Activated T-cell treated with anti-CD3 and anti-CD28 coated beads, Interleukin-2, amount 50 U/mL, for 72 hours (primary cell): ENCODE results near the gene RUFY2. TPM values are rescaled to one million over a fixed set of nuclear protein-coding genes. Genes with fewer than 3 reads are reported as not detected.

ENCODE experiments used
- ATAC-seq, 2 donors: fragments of 150-1000 bp; cut with Tn5 transposase; replicated peaks in 1 of 2; 2 replicates each; pipeline ENCODE4 v1.10.0; 2021; ENCODE audit warnings: moderate library complexity in 2 of 2, mild to moderate bottlenecking in 1 of 2
- DNase-seq, 2 donors: peaks; one replicate each; pipeline ENCODE4 v3.0.0; 2021 to 2022; ENCODE audit warnings: mixed read lengths in 1 of 2
- H3K27ac Mint-ChIP-seq: one replicate; pipeline ENCODE4 v1.8.0; 2022; ENCODE audit warnings: mild to moderate bottlenecking, moderate library complexity, mixed read lengths
- H3K27me3 Mint-ChIP-seq: one replicate; pipeline ENCODE4 v1.8.0; 2022; ENCODE audit warnings: low read depth, mixed read lengths
- H3K36me3 Mint-ChIP-seq, 2 donors: one replicate each; pipeline ENCODE4 v1.8.0; 2022; ENCODE audit warnings: mixed read lengths in 2 of 2, mild to moderate bottlenecking in 1 of 2; ENCODE audit not compliant: insufficient read depth in 2 of 2
- H3K4me1 Mint-ChIP-seq: one replicate; pipeline ENCODE4 v1.8.0; 2022; ENCODE audit warnings: low read depth, mixed read lengths
- H3K4me3 Mint-ChIP-seq, 2 donors: one replicate each; pipeline ENCODE4 v1.8.0; 2022; ENCODE audit warnings: mild to moderate bottlenecking in 2 of 2, mixed read lengths in 2 of 2, moderate library complexity in 2 of 2
- H3K9me3 Mint-ChIP-seq, 2 donors: one replicate each; pipeline ENCODE4 v1.8.0; 2022; ENCODE audit warnings: mixed read lengths in 2 of 2
- total RNA-seq, 2 donors: library from RNA; stranded (reverse); gene quantifications; one replicate each; pipeline ENCODE4 v1.2.3, GENCODE V29; 2022

Gene RUFY2
- total RNA-seq, 2 donors from 2014 or later, result 10.4 to 12.3 TPM

- Mint-ChIP-seq H3K9me3 (no peaks in the 10 kb centered on the region), H3K36me3 (peaks cover 2 to 21% of the 10 kb centered on the region in 2 donors)
- ATAC-seq, result peak; percentile 57 to 59
These were observed 58.8 kb downstream of the RUFY2 start for GRCh38 chr10:68348265-68348741.

GRCh38 chr10:68346774-68347173 is 60.3 kb downstream of the RUFY2 start:
- Mint-ChIP-seq H3K9me3 (no peaks in the 10 kb centered on the region), H3K4me1 (peaks cover 30% of the 10 kb centered on the region), H3K4me3 (no peak overlapping the region), H3K27me3 (no peaks in the 10 kb centered on the region), H3K36me3 (peaks cover 4 to 29% of the 10 kb centered on the region in 2 donors), H3K27ac (peak overlapping the region; percentile 82)
- peak in 1 of 2 donors; percentile 34 for ATAC-seq
- DNase-seq, result no peak

More at GRCh38 chr10:68348265-68348741, 58.8 kb downstream of the RUFY2 start:
- DNase-seq, result peak; percentile 36 to 49
- Mint-ChIP-seq H3K4me3 (no peak overlapping the region), H3K27ac (peak overlapping the region; percentile 51), H3K27me3 (no peaks in the 10 kb centered on the region), H3K4me1 (peaks cover 19% of the 10 kb centered on the region)

DNA sequence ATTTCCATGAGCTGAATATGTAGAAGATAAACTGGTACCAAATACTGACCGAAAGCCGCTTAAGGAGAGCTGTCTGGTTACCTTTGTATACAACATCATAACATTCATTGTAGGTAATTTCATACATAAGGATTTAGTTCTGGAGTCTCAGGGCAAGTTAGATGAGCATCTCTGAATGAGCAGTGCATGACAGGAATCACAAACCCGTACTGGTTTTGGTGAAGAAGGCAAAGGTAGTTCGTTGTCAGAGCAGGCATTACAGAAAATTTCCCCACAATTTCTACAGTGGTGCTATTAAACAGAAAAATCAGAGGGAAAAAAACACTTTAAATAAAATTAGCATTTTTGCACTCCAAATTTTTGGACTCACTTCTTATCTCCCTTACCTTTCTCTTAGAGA is 61.5 kb downstream of the RUFY2 start:
- Mint-ChIP-seq H3K27me3 (no peaks in the 10 kb centered on the region), H3K36me3 (peaks cover 6 to 38% of the 10 kb centered on the region in 2 donors), H3K9me3 (no peaks in the 10 kb centered on the region), H3K4me3 (no peak overlapping the region), H3K4me1 (peaks cover 35% of the 10 kb centered on the region), H3K27ac (peak overlapping the region; percentile 7)
- no peak for ATAC-seq
- no peak for DNase-seq

DNA sequence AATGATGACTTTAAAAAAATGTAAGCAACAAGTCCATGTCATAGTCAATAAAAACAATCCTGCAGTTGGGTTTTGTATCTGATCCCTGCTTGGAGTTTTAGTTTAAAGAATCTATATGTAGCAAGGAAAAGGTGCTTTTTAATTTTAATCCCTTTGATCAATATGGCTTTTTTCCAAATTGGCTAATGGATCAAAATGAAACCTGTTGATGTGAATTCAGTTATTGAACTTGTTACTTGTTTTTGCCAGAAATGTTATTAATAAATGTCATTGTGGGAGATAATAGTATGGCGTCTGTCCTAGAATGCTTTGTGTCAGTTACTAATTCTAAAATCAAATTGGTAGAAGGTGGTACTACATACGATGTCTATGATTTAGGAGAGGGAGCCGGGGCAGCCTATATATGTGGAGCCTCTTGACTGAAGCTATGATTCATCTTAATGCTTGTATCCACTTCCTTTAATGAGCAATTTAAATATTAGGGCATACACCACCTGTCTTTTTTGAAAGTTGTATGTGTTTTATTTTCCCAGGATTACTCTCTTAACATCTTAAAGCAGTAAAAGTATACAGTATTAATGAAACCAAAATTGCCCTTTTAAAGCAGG is 64.1 kb downstream of the RUFY2 start:
- Mint-ChIP-seq H3K27ac (peak overlapping the region; percentile 92), H3K9me3 (no peaks in the 10 kb centered on the region), H3K27me3 (no peaks in the 10 kb centered on the region), H3K4me1 (peaks cover 58% of the 10 kb centered on the region), H3K36me3 (peaks cover 13 to 56% of the 10 kb centered on the region in 2 donors), H3K4me3 (no peak overlapping the region)
- no peak for DNase-seq
- no peak for ATAC-seq

GRCh38 chr10:68340358-68341080 is 66.6 kb downstream of the RUFY2 start:
- Mint-ChIP-seq H3K4me3 (no peak overlapping the region), H3K4me1 (peaks cover 64% of the 10 kb centered on the region), H3K36me3 (peaks cover 20 to 68% of the 10 kb centered on the region in 2 donors), H3K27me3 (no peaks in the 10 kb centered on the region), H3K9me3 (no peaks in the 10 kb centered on the region), H3K27ac (peak overlapping the region; percentile 74)
- ATAC-seq (no peak), DNase-seq (no peak)

DNA sequence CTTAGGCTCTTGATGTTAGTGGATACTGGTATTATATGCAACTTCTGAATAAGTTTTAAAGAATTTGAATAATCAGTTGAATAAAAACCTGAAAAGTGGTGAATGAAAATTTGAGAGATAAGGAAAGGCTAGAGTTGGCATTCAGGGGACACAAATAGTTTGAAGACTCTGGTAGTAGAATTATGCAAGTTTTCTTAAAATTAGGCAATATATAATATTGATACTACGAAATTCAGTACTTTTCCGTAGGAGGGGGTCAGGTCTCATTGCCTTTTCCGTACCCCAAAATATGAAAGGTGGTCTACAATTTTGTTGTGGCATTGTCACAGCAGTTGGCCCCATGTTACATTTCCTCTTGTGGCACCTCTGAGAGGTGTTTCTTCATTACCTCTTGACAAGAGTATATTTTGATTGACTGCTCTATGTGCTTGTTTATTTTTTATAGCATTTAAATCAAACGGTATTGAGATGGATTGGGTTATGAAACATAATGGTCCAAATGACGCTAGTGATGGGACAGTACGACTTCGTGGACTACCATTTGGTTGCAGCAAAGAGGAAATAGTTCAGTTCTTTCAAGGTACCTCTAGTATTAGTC is 70.2 kb downstream of the RUFY2 start:
- Mint-ChIP-seq H3K9me3 (no peaks in the 10 kb centered on the region), H3K4me3 (peak overlapping the region; percentile 74 to 97), H3K27me3 (no peaks in the 10 kb centered on the region), H3K27ac (peak overlapping the region; percentile 97), H3K36me3 (peaks cover 33 to 74% of the 10 kb centered on the region in 2 donors), H3K4me1 (peaks cover 68% of the 10 kb centered on the region)
- DNase-seq, result no peak
- ATAC-seq, result no peak

GRCh38 chr10:68334672-68335467 is 72.2 kb downstream of the RUFY2 start:
- Mint-ChIP-seq H3K4me3 (peak overlapping the region; percentile 97 to 99), H3K9me3 (no peaks in the 10 kb centered on the region), H3K36me3 (peaks cover 30 to 63% of the 10 kb centered on the region in 2 donors), H3K4me1 (peaks cover 74% of the 10 kb centered on the region), H3K27ac (peak overlapping the region; percentile 96), H3K27me3 (no peaks in the 10 kb centered on the region)
- DNase-seq (no peak), ATAC-seq (no peak)

- H3K4me1 Mint-ChIP-seq, result peaks cover 69% of the 10 kb centered on the region
- H3K27ac Mint-ChIP-seq, result peak overlapping the region; percentile 96
- peak overlapping the region; percentile 97 to 99 for H3K4me3 Mint-ChIP-seq
- H3K27me3 Mint-ChIP-seq, result no peaks in the 10 kb centered on the region
- H3K36me3 Mint-ChIP-seq, result peaks cover 25 to 53% of the 10 kb centered on the region in 2 donors
- DNase-seq (no peak), ATAC-seq (no peak)
- H3K9me3 Mint-ChIP-seq, result no peaks in the 10 kb centered on the region
These were observed 73.3 kb downstream of the RUFY2 start for GRCh38 chr10:68333440-68334431.

GRCh38 chr10:68333058-68333395 is 74.0 kb downstream of the RUFY2 start:
- no peaks in the 10 kb centered on the region for H3K27me3 Mint-ChIP-seq
- peak overlapping the region; percentile 97 to 99 for H3K4me3 Mint-ChIP-seq
- H3K4me1 Mint-ChIP-seq, result peaks cover 69% of the 10 kb centered on the region
- no peaks in the 10 kb centered on the region for H3K9me3 Mint-ChIP-seq
- DNase-seq (no peak), ATAC-seq (no peak)
- H3K36me3 Mint-ChIP-seq, result peaks cover 22 to 47% of the 10 kb centered on the region in 2 donors
- peak overlapping the region; percentile 96 for H3K27ac Mint-ChIP-seq

DNA sequence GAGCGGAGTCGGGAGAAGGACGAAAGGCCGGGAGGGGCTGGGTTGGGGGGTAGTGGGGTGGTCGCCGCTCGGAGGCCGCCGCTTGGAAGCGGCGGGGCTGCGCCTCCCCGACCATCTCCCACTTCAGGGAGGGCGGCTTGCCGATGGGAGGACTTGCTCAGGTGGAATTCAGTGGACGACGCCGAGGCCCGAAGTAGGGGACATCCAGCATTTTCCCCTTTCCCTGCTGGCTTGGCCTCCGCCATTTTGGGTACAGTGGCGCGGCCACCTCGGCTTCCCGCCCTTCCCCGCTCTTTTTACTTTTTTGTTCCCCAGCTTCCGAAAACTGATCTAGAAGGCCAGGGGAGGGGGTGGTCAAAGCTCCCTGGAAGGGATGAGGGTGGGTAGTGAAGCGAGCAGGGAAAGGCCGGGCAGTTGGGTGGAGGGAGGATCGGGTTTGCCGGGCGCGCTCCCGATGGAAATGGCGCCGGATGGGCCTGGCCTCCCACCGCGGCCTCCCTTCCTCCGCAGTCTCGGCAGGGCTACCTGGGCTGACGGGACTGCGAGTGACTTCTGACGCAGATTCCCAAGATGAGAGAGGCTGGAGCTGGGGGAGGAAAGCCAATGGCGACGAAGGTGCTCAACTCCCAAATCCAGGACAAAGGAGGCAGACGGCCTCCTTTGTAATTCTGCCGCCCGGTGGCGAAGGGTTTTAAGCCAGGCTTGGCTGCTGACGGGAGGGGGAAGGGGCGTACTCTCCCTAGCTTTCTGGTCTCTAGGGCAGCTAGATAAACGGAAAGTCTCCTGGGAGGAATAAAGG is 74.6 kb downstream of the RUFY2 start, which contains the start of gene PBLD:
Gene PBLD (minus strand): TSS at position 670 of the 799 bp plus-strand sequence. CDS start 26,084 bp downstream, outside the sequence.
- H3K27ac Mint-ChIP-seq, result peak within 1 kb of the TSS; percentile 96
- DNase-seq (peak; percentile 65 to 68), ATAC-seq (peak; percentile 12 to 23)
- H3K27me3 Mint-ChIP-seq, result no peaks in the 10 kb centered on the region
- peak within 1 kb of the TSS; percentile 97 to 99 for H3K4me3 Mint-ChIP-seq
- H3K36me3 Mint-ChIP-seq, result peaks cover 20 to 42% of the 10 kb centered on the region in 2 donors
- H3K4me1 Mint-ChIP-seq, result peaks cover 64% of the 10 kb centered on the region
- no peaks in the 10 kb centered on the region for H3K9me3 Mint-ChIP-seq
